Activated T-cell treated with anti-CD3 and anti-CD28 coated beads, Interleukin-2, amount 50 U/mL, for 48 hours (primary cell): Measurements from ENCODE around the gene DOK7.
"Not testable (repeated sequence)": the region's sequence is repeated elsewhere in the genome, so short reads cannot be mapped to it uniquely, and the experiment has no call there.

Source experiments
- DNase-seq, 2 experiments: peaks; one replicate each; pipeline ENCODE4 v3.0.0-alpha.2; 2020

DOK7 gene

GRCh38 chr4:3511601-3512000 is 48.5 kb downstream of the DOK7 start:
- DNase-seq = not testable (repeated sequence)

DNA sequence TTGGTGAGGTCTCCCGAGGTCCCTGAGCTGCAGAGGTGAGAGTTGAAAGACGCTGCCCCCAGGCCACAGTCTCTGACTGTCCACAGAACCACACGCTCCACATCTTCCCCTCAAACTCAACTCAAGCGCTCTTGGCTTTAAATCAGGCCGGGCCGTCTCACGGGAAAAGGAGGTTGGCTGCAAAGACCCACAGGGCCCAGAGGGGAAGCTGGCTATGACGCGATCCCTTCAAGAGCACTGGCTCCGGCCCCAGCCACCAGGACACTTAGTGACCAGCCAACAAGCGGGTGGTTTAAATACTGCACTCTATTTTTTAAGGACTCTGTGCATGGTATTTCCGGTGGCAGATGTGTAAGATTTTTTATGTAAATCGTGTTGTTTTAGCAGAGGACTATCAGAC is 49.2 kb downstream of the DOK7 start:
- DNase-seq = no peak

DNA sequence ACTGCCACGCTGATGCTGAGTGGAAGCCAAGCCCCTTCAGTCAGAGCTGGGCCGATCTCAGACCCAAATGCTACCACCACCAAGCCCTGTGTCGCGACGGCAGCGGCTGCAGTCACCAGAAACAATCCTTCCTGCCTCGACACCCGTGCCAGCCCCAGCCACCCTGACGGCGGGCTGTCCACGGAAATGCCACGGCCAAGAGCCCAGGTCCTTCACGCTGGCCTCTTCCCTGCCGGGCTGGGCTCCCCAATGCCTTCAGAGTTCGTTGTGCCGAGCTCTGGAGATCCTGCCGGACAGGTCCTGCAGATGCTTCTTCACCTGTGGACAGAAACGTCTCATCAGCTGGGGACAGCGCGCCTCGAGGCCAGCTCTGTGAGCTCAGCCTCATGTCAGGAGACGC is 49.6 kb downstream of the DOK7 start:
- DNase-seq = no peak

GRCh38 chr4:3513807-3514206 is 50.7 kb downstream of the DOK7 start:
- no peak for DNase-seq

DNA sequence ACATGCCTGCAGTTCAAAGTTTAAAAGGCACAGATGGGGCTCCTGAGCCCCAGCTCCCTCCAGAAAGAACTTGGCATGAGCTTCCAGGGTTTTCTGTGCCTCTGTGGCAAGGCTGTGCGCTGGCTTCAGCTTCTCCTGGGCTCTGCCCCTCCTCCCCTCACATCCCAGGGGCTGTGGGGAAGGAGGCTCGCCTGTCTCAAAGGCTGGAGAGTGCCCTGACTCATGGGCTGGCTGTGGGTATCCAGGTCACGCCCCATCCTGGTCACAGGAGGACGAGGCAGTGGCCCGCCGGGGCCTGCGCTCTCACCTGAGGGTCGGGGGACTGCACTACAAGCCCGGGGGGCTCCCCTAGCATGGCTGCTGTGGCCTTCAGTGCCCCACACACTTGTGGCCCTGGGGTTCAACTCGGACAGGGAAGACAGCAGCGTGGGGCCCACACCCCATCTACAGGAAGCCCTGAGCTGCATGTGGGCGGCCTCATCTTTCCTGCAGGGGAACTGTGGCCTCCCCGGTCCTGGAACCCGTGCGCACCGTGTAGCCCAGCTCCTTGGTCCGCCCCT is 51.2 kb downstream of the DOK7 start:
- no peak for DNase-seq

DNA sequence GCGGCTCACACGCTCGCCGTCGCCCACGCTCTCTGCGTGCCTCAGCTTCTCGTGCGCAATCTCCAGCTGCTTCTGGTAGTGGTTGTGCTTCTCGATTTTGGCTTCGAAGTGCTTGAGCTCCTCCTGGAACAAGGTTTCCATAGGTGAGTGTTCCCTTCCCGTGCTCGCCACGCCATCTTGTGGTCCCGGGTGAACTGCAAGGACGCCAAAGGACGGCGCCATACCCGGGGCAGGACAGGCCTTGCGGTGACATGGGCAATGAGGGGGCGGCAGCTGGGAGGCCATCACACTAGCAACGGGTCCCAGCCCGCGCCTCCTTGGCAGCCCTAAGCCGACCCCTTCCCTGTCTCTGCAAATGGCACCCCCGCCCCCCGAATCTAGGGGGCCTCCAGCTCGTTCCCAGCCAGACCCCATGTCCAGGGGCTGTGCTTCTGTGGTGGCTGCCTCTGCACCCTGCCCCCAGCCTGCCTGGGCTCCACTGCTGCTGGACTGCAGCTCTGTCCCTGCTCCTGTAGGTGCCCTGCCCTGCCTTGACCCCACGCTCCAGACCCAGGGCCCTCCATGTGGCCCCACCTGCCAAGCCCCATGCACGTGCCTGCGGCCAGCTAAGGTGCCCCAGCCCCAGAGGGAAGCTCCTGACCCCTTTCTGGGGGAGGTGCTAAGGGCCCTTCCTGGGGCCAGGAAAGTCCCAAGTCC is 51.8 kb downstream of the DOK7 start:
- DNase-seq = no peak

- no peak for DNase-seq
These were observed 52.5 kb downstream of the DOK7 start for GRCh38 chr4:3515646-3516045.

- DNase-seq = no peak
These were observed 53.1 kb downstream of the DOK7 start for GRCh38 chr4:3516061-3516835.

DNA sequence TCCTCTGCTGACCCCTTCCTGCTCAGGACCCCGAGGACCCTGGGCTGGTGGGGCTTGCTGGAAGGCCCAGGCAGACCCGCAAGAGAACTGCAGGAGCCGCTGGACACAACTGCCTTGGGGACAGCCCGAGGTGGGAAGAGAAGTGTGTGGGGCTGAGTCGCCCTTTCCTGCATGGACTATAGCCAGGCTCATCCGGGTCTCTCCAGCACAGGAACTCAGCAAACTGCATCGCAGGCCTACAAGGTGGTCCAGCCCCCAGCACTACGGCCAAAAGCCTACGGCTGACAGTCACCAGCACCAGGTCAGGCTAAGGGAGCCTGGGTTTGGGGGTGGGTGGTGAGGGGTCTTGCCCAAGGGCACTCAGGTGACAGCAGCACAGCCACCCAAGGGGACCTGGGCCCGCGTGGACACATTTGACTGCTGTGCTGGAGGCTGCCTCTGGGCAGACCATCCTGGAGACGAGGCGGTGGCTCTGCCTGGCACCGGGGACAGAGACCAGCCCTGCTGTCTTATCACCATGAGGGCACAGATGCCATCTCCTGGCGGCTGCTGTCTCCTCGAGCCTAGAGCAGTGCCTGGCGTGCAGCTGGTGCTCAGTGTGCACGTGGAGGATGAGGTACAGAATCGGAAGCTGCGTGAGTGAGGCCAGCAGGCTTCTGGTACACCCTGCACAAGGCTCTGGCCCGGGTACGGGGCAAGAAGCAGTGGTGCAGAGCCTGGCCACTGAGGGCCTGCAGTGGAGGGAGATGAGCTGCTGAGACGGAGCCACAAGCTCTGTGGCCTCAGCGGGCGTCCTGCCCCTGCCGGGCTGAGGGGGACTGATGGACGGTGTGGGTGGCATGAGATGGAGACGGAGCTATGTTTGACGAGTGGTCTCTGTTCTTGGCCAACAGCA is 54.0 kb downstream of the DOK7 start:
- DNase-seq = no peak

DNA sequence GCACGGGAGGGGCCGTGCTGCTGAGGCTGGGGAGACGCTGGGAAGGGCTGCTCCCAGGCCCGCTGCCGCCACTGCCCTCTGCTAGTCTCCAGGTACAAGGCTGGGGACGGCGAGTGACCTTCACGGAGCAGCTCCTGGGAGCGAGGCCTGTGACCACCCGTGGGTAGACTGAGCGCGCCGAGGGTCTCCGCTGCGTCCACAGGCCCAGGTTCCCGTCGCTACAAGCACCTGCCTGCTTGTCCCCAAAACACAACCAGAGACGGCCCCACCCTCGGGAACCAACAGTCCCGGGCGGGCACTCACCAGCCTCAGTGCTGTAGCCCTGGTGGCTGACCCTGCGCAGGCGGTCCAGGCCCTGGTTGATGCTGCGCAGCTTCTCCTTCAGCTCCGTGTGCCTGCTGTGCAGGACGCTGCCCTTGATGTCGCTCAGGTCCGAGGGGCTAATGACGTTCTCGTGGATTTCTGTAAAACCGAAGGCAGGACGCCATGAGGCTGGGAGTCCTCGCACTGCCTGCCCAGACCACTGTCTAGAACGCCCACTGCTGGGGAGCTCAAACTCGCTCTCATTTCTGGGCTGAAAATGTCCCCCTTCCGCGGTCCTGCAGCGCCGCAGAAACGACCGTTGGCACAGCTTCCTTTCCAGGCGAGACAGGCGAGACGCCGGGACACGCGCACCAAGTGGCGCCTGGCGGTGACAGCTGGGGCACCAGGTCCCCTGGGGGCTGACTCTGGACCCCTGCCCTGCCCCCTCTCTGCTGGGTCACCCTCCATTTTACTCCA is 54.8 kb downstream of the DOK7 start:
- no peak for DNase-seq

- no peak for DNase-seq
These were observed 55.4 kb downstream of the DOK7 start for GRCh38 chr4:3518511-3518880.

- DNase-seq = no peak
These were observed 55.8 kb downstream of the DOK7 start for GRCh38 chr4:3518941-3519340.

DNA sequence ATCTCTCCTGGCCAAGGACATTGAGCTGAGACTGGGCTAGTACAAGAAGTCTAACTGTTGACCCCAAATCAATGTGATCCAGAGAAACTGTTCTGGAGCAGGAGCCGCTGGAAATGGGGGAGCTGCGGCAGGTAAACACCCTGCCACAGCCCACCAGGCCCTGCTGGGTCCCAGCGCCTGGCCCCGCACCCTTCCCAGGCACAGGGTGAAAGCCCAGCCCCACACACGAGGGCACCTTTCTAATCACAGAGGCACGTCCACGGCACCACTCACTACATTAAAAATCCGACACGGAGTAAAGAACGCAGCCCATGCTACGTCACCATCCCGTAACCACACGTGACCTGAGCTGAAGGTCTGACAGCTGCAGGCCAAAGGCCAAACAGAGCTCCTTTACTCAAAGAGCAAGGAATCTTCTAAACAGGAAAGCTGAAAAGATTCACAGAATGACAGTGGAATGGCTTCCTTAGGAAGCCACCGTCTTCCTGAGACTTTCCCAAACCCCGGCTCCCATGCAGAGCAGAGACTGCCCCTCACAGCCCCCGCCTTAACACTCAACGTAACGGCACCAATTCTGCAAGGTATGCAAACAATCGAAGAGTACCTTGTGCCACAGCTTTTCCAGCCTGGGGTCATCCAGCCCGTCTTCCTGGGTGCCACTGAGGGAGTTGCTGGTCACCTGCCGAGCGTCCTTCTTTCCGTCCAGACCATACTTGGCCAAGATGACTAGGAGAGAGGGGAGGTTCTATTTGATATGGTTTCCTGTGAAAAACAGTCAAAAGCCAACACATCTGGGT is 56.6 kb downstream of the DOK7 start:
- no peak for DNase-seq

GRCh38 chr4:3520276-3520675 is 57.2 kb downstream of the DOK7 start:
- no peak for DNase-seq

DNA sequence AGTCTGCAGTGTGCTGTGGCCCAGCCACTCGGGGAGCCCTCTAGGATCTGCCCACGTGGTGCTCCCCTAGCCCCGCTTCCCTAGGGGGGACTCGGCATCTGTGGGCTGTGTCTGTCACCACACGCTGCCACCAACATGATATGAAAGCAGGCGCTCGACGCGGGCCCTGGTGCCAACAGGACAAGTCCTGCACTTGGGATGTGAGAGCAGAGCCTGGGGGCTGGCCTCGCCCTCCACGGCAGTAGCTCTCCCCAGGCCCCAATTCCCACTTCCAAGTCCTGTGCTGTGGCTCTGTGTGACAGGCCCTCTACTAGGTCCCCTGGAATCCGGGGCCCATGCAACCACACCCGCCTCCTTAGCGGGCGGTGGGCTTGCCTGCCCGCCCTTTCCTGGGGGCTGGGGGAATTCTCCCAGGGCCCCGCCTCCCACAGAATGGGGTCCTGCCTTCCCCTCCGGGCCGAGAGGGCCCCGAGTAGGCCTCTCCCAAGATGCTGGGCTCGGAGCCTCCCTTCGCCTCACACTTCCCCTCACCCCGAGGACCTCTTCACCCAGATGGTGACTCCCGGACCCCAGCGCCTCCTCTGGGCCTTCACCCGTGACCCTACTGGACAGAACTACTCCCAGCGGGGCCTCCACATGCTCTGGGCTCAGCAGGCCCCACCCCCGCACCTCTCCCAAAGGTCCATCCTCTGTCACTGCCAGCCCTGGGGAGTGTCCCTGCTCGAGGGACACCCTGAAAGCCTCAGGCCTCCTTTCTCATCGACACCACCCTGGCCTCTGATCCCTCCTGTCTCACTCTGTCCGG is 57.9 kb downstream of the DOK7 start:
- DNase-seq = no peak

GRCh38 chr4:3521621-3522325 is 58.7 kb downstream of the DOK7 start:
- DNase-seq = no peak

DNA sequence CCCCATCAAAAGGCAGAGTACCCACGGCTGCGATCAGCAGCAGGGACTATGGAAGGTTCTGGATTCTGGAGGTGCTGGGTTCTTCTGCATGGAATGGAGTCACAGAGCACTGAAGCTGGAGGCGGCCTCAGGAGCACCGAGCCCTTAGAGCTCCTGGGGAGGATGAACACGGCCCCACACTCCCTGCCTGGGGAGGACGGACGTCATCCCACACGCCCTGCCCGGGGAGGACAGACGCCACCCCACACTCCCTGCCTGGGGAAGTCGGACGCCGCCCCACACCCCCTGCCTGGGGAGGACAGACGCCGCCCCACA is 59.2 kb downstream of the DOK7 start:
- DNase-seq = no peak

- no peak for DNase-seq
These were observed 59.5 kb downstream of the DOK7 start for GRCh38 chr4:3522651-3523050.

GRCh38 chr4:3523146-3523627 is 60.1 kb downstream of the DOK7 start:
- DNase-seq = no peak

DNA sequence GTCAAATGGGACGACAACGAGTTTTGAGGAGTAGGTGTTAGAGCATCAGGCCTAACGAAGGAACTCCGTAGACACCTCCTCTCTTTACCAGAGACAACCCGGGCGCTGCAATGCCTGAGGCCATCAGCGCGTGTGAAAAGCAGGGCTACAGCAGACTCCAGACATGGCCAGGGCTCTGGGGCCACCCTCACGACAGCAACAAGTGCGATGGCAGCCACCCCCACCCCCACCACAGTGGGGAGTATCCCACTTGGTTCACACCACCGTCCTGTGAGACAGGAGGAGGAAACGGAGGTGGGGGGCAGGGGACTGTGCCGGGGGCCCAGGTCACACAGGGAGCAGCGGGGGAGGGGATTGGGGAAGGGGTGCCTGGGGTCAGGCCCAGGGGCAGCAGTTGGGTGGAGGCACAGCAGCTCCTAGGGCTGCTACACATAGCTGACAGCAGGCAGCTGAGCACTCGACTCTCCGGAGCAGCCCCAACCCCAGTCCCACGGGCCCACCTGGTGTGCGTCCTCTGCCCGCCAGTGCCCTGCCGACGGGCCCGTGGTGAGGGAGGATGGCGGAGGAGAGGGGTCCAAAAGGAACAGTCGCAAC is 60.6 kb downstream of the DOK7 start:
- DNase-seq = no peak
